ENCODE measurements around the gene UNC5CL. TPM values are rescaled to one million over a fixed set of nuclear protein-coding genes. Genes with fewer than 3 reads are reported as not detected.

Gene UNC5CL
- total and polyA plus RNA-seq, 2 of the 4 experiments (the other 2 are of a cell fraction) = not detected

DNA sequence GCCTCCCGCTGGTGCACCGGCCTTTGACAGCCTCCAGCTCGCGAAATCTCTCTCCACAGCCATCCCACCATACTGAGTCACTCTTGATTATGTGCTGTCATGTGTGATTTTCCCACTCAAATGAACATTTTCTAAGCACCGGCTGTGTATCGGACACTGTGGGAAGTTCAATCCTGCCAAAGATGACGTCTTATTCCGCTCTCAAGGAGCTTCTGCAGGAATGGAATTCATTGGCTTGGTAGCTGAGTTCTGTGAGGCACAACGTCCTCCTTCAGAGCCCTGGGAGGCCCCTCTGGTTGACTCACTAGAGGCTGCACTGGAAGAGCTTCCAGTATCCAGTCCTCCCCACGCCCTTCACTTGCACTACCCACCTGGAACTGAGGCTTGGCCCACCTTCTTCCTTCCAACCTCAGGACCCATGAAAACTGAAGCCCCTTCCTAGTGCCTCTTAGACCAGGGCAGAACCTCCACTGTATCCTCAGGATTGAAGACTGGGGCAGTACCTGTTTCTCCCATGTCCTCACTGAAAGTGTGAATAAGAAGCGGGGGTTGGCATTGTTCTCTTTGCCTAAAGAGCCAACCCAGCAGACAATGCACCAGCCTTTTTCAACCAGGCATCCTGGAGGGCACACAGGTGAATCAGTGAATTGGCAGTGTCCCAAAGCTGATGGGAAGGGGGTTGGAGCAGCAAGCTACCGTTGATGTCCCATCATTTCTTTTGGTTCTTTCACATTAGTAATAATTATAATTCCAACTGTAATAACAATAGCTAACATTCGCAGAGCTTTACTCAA, 1.7 kb downstream of the UNC5CL start:
- ATAC-seq (ENCODE audit: low read depth) (no peak), DNase-seq (no peak)
- H3K23ac ChIP-seq (ENCODE audit: low read depth, low read length) = no peak overlapping the region
- no peaks in the 10 kb centered on the region for H4K20me1 ChIP-seq (ENCODE audit: insufficient read depth, low read length)
- ChIA-PET CTCF (interaction anchor here (0.6 to 0.7 kb wide), 2 partner anchors 37 to 320 kb away, joined by 3 to 4 read pairs; no protein-coding TSS in a partner anchor), POLR2A (ENCODE audit: unreplicated experiment) (no interaction called here)
- H2AK9ac ChIP-seq (replicated peaks; ENCODE audit: low read depth, low read length, poor library complexity) = no peak overlapping the region
- H3K79me1 ChIP-seq (ENCODE audit: low read depth in 1 of 2, low read length in 2 of 2) = no peaks in the 10 kb centered on the region
- H2BK120ac ChIP-seq (ENCODE audit: low read depth, low read length) = no peak overlapping the region
- no peak overlapping the region for H2BK15ac ChIP-seq (ENCODE audit: low read depth, low read length)
- H2AFZ ChIP-seq (replicated peaks; ENCODE audit: low read length, poor library complexity) = no peak overlapping the region
- H3K36me3 ChIP-seq (ENCODE audit: control insufficient read depth, insufficient read depth, low read length) = no peaks in the 10 kb centered on the region
- H3K4me1 ChIP-seq (ENCODE audit: control insufficient read depth, insufficient read depth, low read length) = no peaks in the 10 kb centered on the region
- H2AK5ac ChIP-seq (ENCODE audit: low read depth, low read length) = no peak overlapping the region
- H3K9me1 ChIP-seq (ENCODE audit: insufficient read depth, low read length) = no peaks in the 10 kb centered on the region
- intact Hi-C loops (cut with micrococcal nuclease) = no loop called here
- dilution Hi-C loops (cut with HindIII; ENCODE audit: low sequenced_read_pairs, unreplicated experiment) = no loop called here
- H2BK5ac ChIP-seq (ENCODE audit: low read depth, low read length, poor library complexity, severe bottlenecking) = no peak overlapping the region
- no CpG with 5 or more reads among the region's 13 CpGs for WGBS, 2 experiments (ENCODE audit: extremely low coverage in 2 of 2, insufficient read length in 1 of 2)
- peaks cover 15% of the 10 kb centered on the region for H3K27me3 ChIP-seq (ENCODE audit: control insufficient read depth, insufficient read depth, low read length)
- no peak overlapping the region for H4K8ac ChIP-seq (ENCODE audit: low read depth in 2 of 2, low read length in 2 of 2)
- H3K4me2 ChIP-seq (ENCODE audit: low read depth, low read length) = no peak overlapping the region
- H3K56ac ChIP-seq (ENCODE audit: extremely low read depth, insufficient read depth, low read length) = no peak overlapping the region
- H3K9me3 ChIP-seq (ENCODE audit: control insufficient read depth, insufficient read depth, low read length) = no peaks in the 10 kb centered on the region
- no peak overlapping the region for H3K14ac ChIP-seq (replicated peaks; ENCODE audit: low read depth, low read length)
- no peak overlapping the region for H3K9ac ChIP-seq (ENCODE audit: low read depth, low read length)
- no peak overlapping the region for H3K4me3 ChIP-seq (ENCODE audit: insufficient read depth, low read depth, low read length)
- no peak overlapping the region for H3K18ac ChIP-seq (ENCODE audit: low read depth, low read length)
- BruUV-seq (replicated peaks) = no TSS peak
- no peak overlapping the region for H3K4ac ChIP-seq (ENCODE audit: low read depth, low read length)
- no peak overlapping the region for H4K91ac ChIP-seq (ENCODE audit: insufficient read depth, low read depth, low read length)
- no peak overlapping the region for H3K27ac ChIP-seq (ENCODE audit: insufficient read depth, low read length)
- no peak overlapping the region for H2BK20ac ChIP-seq (ENCODE audit: low read depth, low read length)
- in situ Hi-C loops (cut with MboI; ENCODE audit: low sequenced_read_pairs) = loop anchor here (25.0 kb wide), 2 partner anchors 1050 to 1675 kb away; no protein-coding TSS in a partner anchor
- no peak overlapping the region for H4K5ac ChIP-seq (ENCODE audit: low read depth, low read length)
- TF ChIP-seq RFX5 (IDR thresholded peaks at IDR 0.05; ENCODE audit: low read depth, low read length) = no peak
- TF ChIP-seq, protein P1, sequence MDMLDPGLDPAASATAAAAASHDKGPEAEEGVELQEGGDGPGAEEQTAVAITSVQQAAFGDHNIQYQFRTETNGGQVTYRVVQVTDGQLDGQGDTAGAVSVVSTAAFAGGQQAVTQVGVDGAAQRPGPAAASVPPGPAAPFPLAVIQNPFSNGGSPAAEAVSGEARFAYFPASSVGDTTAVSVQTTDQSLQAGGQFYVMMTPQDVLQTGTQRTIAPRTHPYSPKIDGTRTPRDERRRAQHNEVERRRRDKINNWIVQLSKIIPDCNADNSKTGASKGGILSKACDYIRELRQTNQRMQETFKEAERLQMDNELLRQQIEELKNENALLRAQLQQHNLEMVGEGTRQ (IDR thresholded peaks at IDR 0.05; ENCODE audit: low read depth, low read length) = no peak
- TF ChIP-seq BHLHE40 (IDR thresholded peaks at IDR 0.05; ENCODE audit: low read depth, low read length) = no peak
- TF ChIP-seq, protein P2, sequence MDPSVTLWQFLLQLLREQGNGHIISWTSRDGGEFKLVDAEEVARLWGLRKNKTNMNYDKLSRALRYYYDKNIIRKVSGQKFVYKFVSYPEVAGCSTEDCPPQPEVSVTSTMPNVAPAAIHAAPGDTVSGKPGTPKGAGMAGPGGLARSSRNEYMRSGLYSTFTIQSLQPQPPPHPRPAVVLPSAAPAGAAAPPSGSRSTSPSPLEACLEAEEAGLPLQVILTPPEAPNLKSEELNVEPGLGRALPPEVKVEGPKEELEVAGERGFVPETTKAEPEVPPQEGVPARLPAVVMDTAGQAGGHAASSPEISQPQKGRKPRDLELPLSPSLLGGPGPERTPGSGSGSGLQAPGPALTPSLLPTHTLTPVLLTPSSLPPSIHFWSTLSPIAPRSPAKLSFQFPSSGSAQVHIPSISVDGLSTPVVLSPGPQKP (IDR thresholded peaks at IDR 0.05; ENCODE audit: borderline replicate concordance, low read depth, low read length) = no peak
- TF ChIP-seq RAD21 (IDR thresholded peaks at IDR 0.05; ENCODE audit: low read length) = no peak
- no peak for TF ChIP-seq CHD1 (IDR thresholded peaks at IDR 0.05; ENCODE audit: low read depth, low read length)
- TF ChIP-seq RCOR1 (IDR thresholded peaks at IDR 0.05; ENCODE audit: insufficient replicate concordance, low read length) = no peak
- no peak for TF ChIP-seq SMC3 (IDR thresholded peaks at IDR 0.05; ENCODE audit: low read depth, low read length)
- no peak for TF ChIP-seq CEBPB (IDR thresholded peaks at IDR 0.05; ENCODE audit: low read depth, low read length)
- no peak for TF ChIP-seq MAFK (IDR thresholded peaks at IDR 0.05; ENCODE audit: low read depth, low read length)
- no peak for TF ChIP-seq NFE2L2 (IDR thresholded peaks at IDR 0.05; ENCODE audit: low read depth, low read length)
- TF ChIP-seq, protein P3, sequence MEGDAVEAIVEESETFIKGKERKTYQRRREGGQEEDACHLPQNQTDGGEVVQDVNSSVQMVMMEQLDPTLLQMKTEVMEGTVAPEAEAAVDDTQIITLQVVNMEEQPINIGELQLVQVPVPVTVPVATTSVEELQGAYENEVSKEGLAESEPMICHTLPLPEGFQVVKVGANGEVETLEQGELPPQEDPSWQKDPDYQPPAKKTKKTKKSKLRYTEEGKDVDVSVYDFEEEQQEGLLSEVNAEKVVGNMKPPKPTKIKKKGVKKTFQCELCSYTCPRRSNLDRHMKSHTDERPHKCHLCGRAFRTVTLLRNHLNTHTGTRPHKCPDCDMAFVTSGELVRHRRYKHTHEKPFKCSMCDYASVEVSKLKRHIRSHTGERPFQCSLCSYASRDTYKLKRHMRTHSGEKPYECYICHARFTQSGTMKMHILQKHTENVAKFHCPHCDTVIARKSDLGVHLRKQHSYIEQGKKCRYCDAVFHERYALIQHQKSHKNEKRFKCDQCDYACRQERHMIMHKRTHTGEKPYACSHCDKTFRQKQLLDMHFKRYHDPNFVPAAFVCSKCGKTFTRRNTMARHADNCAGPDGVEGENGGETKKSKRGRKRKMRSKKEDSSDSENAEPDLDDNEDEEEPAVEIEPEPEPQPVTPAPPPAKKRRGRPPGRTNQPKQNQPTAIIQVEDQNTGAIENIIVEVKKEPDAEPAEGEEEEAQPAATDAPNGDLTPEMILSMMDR (conservative IDR thresholded peaks at IDR 0.05; ENCODE audit: low read depth, low read length) = no peak
- TF ChIP-seq MXI1 (IDR thresholded peaks at IDR 0.05; ENCODE audit: borderline replicate concordance, low read depth, low read length) = no peak
- TF ChIP-seq MAZ (IDR thresholded peaks at IDR 0.05; ENCODE audit: borderline replicate concordance, low read depth, low read length) = no peak
- no peak for TF ChIP-seq FOS (IDR thresholded peaks at IDR 0.05; ENCODE audit: low read depth, low read length)

Measured in IMR-90 (cell line).